Mesothelial cell of epicardium (in vitro differentiated cells): ENCODE results near the gene CSTB. TPM values are rescaled to one million over a fixed set of nuclear protein-coding genes. Genes with fewer than 3 reads are reported as not detected.

ENCODE experiments used
- DNase-seq, 2 experiments: peaks; one replicate each; pipeline ENCODE4 v3.0.0; 2021; ENCODE audit warnings: low spot score in 2 of 2; ENCODE audit not compliant: unreplicated experiment in 2 of 2
- H3K27ac Mint-ChIP-seq: 2 replicates; pipeline ENCODE4 v1.8.0; 2021; ENCODE audit warnings: mixed read lengths
- H3K27me3 Mint-ChIP-seq: 2 replicates; pipeline ENCODE4 v1.8.0; 2021; ENCODE audit warnings: low read depth, mixed read lengths
- H3K36me3 Mint-ChIP-seq: 2 replicates; pipeline ENCODE4 v1.8.0; 2021; ENCODE audit warnings: mixed read lengths
- H3K4me1 Mint-ChIP-seq: 2 replicates; pipeline ENCODE4 v1.8.0; 2021; ENCODE audit warnings: mixed read lengths
- H3K4me3 Mint-ChIP-seq: 2 replicates; pipeline ENCODE4 v1.8.0; 2021; ENCODE audit warnings: mild to moderate bottlenecking, moderate library complexity, mixed read lengths
- H3K9me3 Mint-ChIP-seq: 2 replicates; pipeline ENCODE4 v1.8.0; 2021; ENCODE audit warnings: mixed read lengths
- total RNA-seq: library from RNA; stranded (reverse); gene quantifications from 3 replicates; pipeline ENCODE4 v1.2.1, GENCODE V29; 2021
- TF ChIP-seq, protein P1 (sequence below): fragments of 200-600 bp; sonication (generic); IDR thresholded peaks from one replicate; pipeline ENCODE4 v1.5.0; 2021; ENCODE audit warnings: antibody characterized with exemption; ENCODE audit not compliant: unreplicated experiment

CSTB gene
- total RNA-seq, 1 donor from 2014 or later = 23.3 TPM

DNA sequence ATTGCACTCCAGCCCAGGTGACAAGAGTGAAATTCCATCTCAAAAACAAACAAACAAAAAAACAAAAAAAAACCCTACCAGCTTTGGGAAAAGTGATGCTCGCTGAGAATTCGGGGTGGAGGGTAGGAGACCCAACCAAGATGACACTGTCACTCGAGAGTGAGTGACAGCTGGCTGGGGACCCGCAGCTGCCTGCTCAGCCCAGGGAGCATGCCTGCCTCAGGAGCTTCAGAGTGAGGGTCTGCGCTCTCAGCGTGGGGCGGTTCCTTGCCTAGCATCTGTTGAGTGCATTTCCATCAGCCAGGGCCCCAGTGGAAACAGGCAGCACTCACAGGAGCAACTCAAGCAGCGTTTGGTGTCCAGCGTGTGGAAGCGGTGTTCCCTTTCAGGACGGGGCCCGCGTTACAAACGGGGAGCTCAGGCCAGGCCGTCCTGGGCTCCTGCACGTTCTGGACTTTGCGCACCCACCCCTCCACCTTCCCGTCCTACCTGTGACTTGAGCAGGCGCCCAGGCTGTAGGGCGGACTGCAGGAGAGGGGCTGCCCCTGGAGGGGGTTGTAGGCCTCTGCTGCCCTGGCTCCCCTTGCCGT is 5.9 kb downstream of the CSTB start:
- DNase-seq = no peak
- H3K36me3 Mint-ChIP-seq = peaks cover 9% of the 10 kb centered on the region
- H3K4me1 Mint-ChIP-seq = peaks cover 12% of the 10 kb centered on the region
- H3K27ac Mint-ChIP-seq = no peak overlapping the region
- H3K4me3 Mint-ChIP-seq = no peak overlapping the region
- no peaks in the 10 kb centered on the region for H3K9me3 Mint-ChIP-seq
- TF ChIP-seq, protein P1, sequence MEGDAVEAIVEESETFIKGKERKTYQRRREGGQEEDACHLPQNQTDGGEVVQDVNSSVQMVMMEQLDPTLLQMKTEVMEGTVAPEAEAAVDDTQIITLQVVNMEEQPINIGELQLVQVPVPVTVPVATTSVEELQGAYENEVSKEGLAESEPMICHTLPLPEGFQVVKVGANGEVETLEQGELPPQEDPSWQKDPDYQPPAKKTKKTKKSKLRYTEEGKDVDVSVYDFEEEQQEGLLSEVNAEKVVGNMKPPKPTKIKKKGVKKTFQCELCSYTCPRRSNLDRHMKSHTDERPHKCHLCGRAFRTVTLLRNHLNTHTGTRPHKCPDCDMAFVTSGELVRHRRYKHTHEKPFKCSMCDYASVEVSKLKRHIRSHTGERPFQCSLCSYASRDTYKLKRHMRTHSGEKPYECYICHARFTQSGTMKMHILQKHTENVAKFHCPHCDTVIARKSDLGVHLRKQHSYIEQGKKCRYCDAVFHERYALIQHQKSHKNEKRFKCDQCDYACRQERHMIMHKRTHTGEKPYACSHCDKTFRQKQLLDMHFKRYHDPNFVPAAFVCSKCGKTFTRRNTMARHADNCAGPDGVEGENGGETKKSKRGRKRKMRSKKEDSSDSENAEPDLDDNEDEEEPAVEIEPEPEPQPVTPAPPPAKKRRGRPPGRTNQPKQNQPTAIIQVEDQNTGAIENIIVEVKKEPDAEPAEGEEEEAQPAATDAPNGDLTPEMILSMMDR = no peak
- no peaks in the 10 kb centered on the region for H3K27me3 Mint-ChIP-seq

- peaks cover 11% of the 10 kb centered on the region for H3K4me1 Mint-ChIP-seq
These were observed 6.7 kb downstream of the CSTB start for GRCh38 chr21:43769325-43769958.

GRCh38 chr21:43768868-43769167 is 7.3 kb downstream of the CSTB start:
- H3K4me1 Mint-ChIP-seq = peaks cover 11% of the 10 kb centered on the region
- H3K27ac Mint-ChIP-seq = peak overlapping the region; percentile 27
- no peak for DNase-seq
- TF ChIP-seq, protein P1 = no peak
- no peaks in the 10 kb centered on the region for H3K27me3 Mint-ChIP-seq
- H3K36me3 Mint-ChIP-seq = peaks cover 5% of the 10 kb centered on the region
- H3K4me3 Mint-ChIP-seq = no peak overlapping the region
- no peaks in the 10 kb centered on the region for H3K9me3 Mint-ChIP-seq

More at GRCh38 chr21:43769325-43769958, 6.7 kb downstream of the CSTB start:
- Mint-ChIP-seq H3K4me3 (no peak overlapping the region), H3K36me3 (peaks cover 9% of the 10 kb centered on the region), H3K27me3 (no peaks in the 10 kb centered on the region), H3K27ac (no peak overlapping the region), H3K9me3 (no peaks in the 10 kb centered on the region)
- no peak for DNase-seq
- TF ChIP-seq, protein P1 = no peak

DNA sequence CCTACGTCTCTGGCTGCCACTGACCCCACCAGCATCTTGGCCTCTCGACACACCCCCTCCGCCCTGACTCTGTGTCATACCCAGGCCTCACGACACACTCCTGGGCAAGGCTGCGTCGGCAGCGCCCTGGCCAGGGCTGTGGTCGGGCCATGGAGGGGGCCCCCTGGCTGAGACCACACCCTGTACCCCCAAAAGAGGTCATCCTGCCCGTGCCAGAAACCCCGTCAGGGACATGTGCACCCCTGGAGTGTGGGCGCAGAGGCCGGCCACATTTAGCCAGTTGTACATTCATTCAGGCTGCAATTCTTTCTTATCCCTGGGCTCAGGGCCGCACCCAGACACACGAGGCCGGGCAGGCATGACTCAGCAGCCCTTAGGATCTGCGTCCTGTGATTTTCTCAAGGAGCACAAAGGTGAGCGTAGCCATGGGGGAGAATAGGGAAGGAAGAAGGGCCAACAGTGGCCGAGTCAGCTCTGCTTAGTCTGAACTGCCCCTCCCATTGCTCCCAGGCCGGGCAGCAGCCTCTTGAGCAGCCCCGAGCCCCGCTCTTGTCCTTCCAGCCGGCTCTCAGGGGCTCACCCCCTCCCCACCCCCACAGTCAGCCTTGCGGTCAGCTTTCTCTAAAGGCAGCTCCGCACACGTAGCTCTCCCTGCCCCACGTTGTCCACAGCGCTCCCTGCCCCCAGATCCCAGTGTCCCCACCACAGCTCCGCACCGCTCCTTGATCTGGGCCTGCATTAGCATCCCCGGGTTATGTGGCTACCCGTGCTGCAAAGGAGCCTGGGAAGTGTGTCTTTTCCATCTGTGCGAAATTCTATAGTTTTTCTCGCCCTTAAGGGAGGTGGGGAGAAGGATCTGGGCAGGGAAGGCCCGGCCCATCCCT is 7.9 kb downstream of the CSTB start:
- Mint-ChIP-seq H3K4me3 (no peak overlapping the region), H3K9me3 (no peaks in the 10 kb centered on the region)

DNA sequence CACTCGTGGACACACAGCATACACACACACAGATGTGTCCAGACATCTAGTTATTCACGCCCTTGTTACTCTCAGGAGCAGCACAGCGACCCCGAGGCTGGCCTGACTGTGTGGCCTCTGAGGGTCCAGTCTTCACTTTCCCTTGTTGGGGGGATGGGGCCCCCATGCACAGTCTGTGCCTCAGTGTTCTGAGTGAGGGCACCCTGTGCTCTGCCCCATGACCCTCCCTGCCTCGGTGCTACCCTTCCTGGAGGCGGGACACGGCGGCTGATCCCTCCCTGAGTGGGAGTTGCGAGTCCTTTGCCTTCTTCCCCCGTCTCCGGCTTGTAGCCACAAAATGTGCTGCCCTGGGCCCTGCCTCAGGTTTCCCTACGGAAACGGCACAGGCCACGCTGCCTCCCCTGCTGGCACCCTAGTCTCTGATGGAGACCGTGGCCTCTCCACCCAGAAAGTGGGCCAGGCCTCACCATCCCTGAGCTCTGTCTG is 8.6 kb downstream of the CSTB start:
- H3K4me3 Mint-ChIP-seq = no peak overlapping the region
- H3K36me3 Mint-ChIP-seq = peaks cover 6% of the 10 kb centered on the region
- no peak for DNase-seq
- no peak overlapping the region for H3K27ac Mint-ChIP-seq
- H3K9me3 Mint-ChIP-seq = no peaks in the 10 kb centered on the region
- TF ChIP-seq, protein P1 = no peak
- peaks cover 11% of the 10 kb centered on the region for H3K4me1 Mint-ChIP-seq
- no peaks in the 10 kb centered on the region for H3K27me3 Mint-ChIP-seq

More for the DNA sequence above, 7.9 kb downstream of the CSTB start:
- no peak for DNase-seq
- Mint-ChIP-seq H3K27me3 (no peaks in the 10 kb centered on the region), H3K36me3 (peaks cover 4% of the 10 kb centered on the region), H3K4me1 (peaks cover 11% of the 10 kb centered on the region), H3K27ac (peak overlapping the region; percentile 27)
- TF ChIP-seq, protein P1 = no peak
